NCI-H2196 treated with DMSO at 0.1 percent for 48 hours (cell line): ENCODE results near the gene MPV17L2.

Experiments used
- DNase-seq: peaks from one replicate; lab custom pipeline; 2025; ENCODE audit not compliant: unreplicated experiment; lab: John Stamatoyannopoulos, UW

MPV17L2 gene

GRCh38 chr19:18214779-18215433, 21.9 kb downstream of the MPV17L2 start:
- no peak for DNase-seq

GRCh38 chr19:18216789-18217188, 23.8 kb downstream of the MPV17L2 start:
- DNase-seq, result no peak

- DNase-seq, result no peak
These were observed 25.1 kb downstream of the MPV17L2 start for GRCh38 chr19:18218159-18218558.

GRCh38 chr19:18218600-18218999, 25.6 kb downstream of the MPV17L2 start:
- DNase-seq, result no peak

- no peak for DNase-seq
These were observed 27.1 kb downstream of the MPV17L2 start for GRCh38 chr19:18219911-18220631.

GRCh38 chr19:18220632-18221275, 27.7 kb downstream of the MPV17L2 start:
- no peak for DNase-seq

GRCh38 chr19:18221815-18222725, 29.1 kb downstream of the MPV17L2 start:
- no peak for DNase-seq

GRCh38 chr19:18223860-18224524, 31.0 kb downstream of the MPV17L2 start:
- peak; percentile 59 for DNase-seq

- peak; percentile 95 for DNase-seq
These were observed 31.7 kb downstream of the MPV17L2 start for GRCh38 chr19:18224525-18225354.

- no peak for DNase-seq
These were observed 32.3 kb downstream of the MPV17L2 start for GRCh38 chr19:18225355-18225701.

GRCh38 chr19:18225702-18226468, 32.9 kb downstream of the MPV17L2 start, which contains the start of gene PDE4C:
TSS of gene PDE4C (minus strand) at chr19:18226438. CDS start at chr19:18226415, 23 bp downstream.
- no peak for DNase-seq

- DNase-seq, result no peak
These were observed 34.1 kb downstream of the MPV17L2 start for GRCh38 chr19:18226956-18227780.

GRCh38 chr19:18227781-18228271, 34.8 kb downstream of the MPV17L2 start:
- no peak for DNase-seq

- DNase-seq, result no peak
These were observed 36.5 kb downstream of the MPV17L2 start for GRCh38 chr19:18229474-18229873.

- no peak for DNase-seq
These were observed 36.9 kb downstream of the MPV17L2 start for GRCh38 chr19:18229915-18230314.

- DNase-seq, result no peak
These were observed 38.1 kb downstream of the MPV17L2 start for GRCh38 chr19:18230941-18231734.

- DNase-seq, result no peak
These were observed 38.8 kb downstream of the MPV17L2 start for GRCh38 chr19:18231775-18232174.
